GM12874 (cell line): ENCODE results near the gene LRRTM4.

Experiments used
- TF ChIP-seq, protein P1 (sequence below): IDR thresholded peaks from 2 replicates; pipeline ENCODE4 v1.5.1; 2011; ENCODE audit warnings: low read depth, mild to moderate bottlenecking, control low read depth, low read length, moderate library complexity; ENCODE audit not compliant: insufficient read depth

LRRTM4 gene

DNA sequence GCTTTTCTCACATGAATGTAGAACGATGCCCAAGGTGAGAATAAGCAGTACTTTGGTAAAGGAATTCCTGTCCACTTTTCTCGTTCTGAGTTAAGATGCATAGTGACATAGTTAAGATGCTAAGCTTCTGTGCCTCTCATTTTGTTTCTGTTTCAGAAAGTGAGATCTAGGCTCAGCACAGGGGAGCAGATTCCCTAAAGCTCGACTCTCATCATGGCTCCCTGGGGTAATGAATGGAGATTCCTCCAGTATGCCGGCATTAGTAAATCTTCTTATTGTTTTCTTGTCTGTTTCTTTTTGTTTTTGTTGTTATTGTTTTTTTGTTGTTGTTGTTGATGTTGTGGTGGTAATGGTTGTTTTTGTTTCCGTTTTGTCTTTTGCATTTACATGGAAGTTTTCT lies 225.4 kb downstream of the LRRTM4 start:
- TF ChIP-seq, protein P1, sequence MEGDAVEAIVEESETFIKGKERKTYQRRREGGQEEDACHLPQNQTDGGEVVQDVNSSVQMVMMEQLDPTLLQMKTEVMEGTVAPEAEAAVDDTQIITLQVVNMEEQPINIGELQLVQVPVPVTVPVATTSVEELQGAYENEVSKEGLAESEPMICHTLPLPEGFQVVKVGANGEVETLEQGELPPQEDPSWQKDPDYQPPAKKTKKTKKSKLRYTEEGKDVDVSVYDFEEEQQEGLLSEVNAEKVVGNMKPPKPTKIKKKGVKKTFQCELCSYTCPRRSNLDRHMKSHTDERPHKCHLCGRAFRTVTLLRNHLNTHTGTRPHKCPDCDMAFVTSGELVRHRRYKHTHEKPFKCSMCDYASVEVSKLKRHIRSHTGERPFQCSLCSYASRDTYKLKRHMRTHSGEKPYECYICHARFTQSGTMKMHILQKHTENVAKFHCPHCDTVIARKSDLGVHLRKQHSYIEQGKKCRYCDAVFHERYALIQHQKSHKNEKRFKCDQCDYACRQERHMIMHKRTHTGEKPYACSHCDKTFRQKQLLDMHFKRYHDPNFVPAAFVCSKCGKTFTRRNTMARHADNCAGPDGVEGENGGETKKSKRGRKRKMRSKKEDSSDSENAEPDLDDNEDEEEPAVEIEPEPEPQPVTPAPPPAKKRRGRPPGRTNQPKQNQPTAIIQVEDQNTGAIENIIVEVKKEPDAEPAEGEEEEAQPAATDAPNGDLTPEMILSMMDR, result no peak

DNA sequence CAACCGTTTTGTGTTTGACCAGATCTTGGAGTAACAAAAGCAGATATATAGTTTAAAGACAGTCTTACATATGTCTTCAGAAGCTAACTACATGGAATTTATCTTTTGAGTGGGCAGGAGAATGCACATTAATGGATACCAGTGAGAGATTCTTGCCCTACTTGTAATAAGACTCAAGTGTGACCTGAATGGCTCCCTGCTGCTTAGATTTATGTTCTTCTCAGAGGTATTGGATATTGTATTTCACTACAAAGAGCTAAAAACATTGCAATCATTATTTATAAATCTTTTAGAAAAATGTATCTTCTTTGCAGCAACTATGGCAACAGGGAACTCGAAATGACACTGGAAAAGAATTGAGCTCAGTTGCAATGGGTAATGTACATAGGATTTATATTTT lies 227.7 kb downstream of the LRRTM4 start:
- TF ChIP-seq, protein P1, result no peak

DNA sequence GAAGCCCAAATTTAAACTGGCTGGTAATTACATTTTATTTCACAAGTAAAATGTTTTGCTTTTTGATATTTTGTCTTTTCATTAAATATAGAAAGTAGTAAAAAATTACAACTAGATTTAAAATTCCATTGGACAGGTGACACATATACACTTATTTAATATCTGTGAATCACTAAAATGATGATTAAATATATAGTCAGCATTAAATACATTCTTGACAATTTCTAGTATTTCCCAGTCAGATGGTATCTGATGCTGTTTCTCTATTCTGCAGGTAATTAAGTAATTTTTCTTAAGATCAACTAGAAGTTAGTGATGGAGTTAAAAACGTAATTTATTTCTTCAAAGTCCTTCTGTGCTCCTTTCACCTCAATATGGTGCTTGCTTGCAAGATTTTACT lies 237.8 kb downstream of the LRRTM4 start:
- TF ChIP-seq, protein P1, result no peak

DNA sequence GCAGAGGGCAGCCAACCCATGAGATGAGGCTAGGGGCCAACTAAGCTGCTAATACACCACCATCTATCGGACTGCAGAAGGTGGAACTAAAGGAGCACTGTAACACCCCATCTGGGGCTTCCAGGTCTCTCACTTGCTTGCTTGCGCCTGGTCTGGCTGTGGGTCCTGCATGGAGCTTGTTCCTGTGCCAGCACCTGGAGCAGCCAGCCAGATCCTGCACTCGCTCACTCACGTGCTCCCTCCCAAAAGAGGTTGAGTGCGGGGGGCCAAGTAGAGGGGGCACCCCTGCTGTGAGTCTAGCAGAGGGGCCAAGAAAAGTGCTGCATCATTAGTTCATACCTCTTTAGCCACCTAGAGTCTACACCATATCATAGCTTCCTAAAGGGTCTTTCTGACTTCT lies 250.9 kb downstream of the LRRTM4 start:
- TF ChIP-seq, protein P1, result no peak

DNA sequence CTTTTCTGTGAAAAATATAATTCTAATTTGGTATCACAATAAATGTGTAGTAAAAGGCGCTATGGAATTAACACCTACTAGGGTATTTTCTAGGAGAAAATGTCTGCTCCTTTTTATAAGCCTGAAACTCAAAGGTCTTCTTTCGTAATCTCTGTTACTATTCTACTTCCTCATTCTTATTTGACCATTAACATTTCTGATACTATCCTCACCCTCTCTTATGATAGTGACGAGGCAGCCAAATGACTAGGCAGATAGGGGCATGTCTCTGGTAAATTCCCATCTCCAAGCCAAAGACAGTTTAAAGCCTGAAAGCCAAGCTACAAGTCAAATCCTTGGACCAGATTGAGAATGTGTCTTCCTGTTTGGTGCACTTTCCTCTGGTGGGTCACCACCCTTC lies 251.7 kb downstream of the LRRTM4 start:
- TF ChIP-seq, protein P1, result no peak

DNA sequence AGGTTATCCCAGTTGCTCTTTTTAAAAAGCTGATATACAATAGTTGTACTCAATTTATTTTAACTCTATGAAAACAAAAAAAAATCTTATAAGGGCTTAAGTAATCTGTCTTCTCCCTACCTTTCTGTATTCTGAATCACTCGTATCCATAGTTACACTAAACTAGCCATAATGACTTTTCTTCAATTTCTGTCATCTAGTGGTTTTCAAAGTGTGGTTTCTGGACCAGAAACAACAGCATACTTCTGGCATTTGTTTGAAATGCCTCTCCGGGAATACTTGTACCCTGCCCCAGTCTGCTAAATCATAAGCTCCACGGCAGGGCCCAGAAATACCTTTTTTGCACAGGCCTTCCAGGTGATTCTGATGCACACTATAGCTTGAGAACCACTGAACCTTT lies 253.6 kb downstream of the LRRTM4 start:
- TF ChIP-seq, protein P1, result no peak

DNA sequence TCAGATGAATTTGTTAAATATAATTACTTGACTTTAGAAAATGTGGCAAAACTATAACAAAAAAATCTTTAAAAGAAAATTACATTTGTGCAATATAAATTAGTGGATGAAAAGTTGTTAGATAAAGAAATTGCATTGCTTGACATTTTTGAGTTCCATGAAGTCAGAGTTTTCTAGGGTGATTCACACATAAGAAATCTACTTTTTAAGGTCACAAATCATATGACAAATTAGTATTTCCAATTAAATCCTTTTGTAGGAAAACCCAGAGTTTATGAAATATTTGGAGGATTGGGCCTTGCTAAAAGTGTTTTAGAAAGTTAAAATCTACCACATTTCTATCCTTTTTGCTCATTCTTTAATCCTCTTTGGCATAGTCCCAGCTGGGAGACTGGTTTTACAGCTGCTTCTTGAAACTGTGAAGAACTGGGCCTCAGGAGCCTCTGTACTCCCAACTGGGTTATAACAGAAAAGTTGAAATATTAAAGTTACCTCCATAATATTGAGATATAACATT lies 289.2 kb downstream of the LRRTM4 start:
- TF ChIP-seq, protein P1, result no peak
